GM18508 (cell line): ENCODE data around the gene LRMDA.

ENCODE experiments used
- ATAC-seq: cut with Tn5 transposase; IDR thresholded peaks from one replicate; pipeline ENCODE4 v1.9.1; 2021; ENCODE audit warnings: moderate number of reproducible peaks; ENCODE audit not compliant: insufficient read depth, unreplicated experiment

Gene LRMDA

DNA sequence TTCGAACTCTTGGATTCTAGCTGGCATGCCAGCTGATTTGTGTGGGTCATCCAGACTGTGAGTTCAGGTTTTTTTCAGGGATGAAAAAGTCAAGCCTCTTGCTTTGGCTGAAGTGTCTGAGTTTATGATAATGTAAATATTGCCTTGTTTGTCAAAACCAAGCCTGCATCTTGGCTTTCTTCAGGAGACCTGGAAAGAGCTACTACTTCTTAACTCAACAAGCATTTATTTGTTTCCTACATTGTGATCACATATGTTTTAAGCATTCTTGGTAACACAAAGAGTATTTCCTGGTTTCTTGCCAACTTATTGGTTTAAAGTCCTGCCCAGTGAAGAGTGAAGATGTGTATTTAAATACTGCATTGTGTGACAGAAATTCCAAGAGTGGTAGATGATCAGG, 407.1 kb downstream of the LRMDA start:
- ATAC-seq: no peak

- ATAC-seq: no peak
Measured at GRCh38 chr10:75839020-75839419, 407.6 kb downstream of the LRMDA start.

DNA sequence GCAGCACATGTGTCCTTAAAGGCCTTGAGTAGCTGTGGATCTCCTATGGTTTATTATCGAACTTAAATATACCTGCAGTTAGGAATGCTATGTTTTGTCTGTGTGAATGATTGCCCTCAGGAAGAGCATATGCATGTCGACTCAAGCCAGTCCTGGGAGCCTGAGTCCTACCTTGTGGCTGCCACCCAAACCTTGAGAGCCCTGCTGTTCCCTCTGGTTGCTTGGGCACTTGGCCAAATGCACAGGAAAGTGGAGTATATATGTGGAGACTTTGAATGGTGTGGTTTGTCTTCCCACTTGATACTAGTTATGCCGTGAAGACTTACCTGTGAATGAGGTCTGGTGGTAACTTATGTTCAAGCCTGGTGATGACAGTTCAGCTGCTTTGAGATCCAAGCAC, 409.8 kb downstream of the LRMDA start:
- no peak for ATAC-seq

- no peak for ATAC-seq
Measured at GRCh38 chr10:75845176-75845947, 413.9 kb downstream of the LRMDA start.

DNA sequence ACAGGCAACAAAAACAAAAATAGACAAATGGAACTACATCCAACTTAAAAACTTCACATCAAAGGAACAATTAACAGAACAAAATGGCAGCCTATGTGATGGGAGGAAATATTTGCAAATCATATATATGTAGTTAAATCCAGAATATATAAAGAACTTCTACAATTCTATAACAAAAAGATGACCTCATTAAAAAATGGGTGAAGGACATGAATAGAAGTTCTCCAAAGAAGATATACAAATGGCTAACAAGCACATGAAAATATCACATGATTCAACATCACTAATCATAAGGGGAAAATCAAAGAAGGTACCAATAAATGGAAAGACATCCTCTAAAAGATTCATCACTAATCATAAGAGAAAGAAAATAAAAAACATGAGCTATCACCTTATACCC, 416.1 kb downstream of the LRMDA start:
- ATAC-seq: no peak

- ATAC-seq: no peak
Measured at GRCh38 chr10:75851580-75852345, 420.3 kb downstream of the LRMDA start.

DNA sequence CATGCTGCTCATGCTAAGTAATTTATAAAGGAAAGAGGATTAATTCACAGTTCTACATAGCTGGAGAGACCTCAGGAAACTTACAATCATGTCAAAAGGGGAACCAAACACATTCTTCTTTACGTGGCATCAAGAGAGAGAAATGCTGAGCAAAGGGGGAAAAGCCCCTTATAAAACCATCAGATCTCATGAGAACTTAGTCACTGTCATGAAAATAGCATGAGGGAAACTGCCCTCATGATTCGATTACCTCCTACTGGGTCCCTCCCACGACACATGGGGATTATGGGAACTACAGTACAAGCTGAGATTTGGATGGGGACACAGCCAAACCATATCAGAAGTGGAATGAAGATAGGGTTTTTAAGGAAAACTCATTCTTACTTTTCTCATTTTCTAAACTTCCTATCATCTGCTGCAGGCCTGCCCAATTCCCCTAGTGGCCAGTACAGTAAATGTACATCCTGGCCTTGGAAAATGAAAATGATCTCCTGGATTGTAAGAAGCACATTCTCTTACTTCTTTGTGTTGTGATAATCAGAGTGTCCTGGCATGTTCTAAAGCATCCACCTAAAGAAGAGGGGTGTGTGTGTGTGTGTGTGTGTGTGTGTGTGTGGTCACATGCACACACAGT, 421.5 kb downstream of the LRMDA start:
- ATAC-seq: no peak

- no peak for ATAC-seq
Measured at GRCh38 chr10:75857269-75857846, 425.9 kb downstream of the LRMDA start.

DNA sequence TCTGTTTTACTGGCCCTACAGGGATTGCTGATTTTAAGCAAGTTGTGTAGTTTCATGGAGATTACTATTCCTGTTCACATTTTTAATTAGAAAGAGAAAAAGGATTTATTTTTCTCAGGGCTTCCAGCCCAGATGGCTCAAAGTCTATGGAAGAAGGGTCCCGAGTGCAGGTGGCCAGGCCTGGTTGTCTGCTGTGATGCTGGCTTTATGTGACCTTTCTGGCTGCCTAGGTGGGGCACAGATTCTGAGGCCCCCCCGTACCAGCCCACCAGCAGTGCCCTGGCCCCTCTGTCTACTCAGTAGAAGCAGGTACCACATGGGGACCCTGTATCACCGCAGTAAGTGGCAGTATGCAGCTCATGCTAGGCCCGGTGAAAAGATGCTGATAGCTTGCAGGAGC, 426.5 kb downstream of the LRMDA start:
- ATAC-seq: no peak

- ATAC-seq: no peak
Measured at GRCh38 chr10:75858339-75858738, 426.9 kb downstream of the LRMDA start.

- no peak for ATAC-seq
Measured at GRCh38 chr10:75859141-75859540, 427.7 kb downstream of the LRMDA start.

DNA sequence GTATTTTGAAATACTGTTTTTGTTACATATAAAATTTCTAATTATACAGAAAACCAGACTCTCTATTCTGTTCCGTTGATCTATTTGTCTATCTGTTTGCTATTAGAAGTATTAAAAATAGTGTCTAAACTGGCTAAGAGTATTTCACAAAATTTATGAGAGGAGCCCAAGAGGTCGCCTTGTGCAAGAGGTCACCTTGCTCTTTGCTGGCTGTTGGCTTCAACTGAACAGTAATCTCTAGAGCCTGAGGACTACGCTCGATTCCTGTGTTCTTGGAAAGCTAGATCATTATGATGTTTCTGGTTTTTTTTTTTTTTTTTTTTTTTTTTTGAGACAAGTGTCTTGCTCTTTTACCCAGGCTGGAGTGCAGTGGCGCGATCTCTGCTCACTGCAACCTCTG, 428.6 kb downstream of the LRMDA start:
- ATAC-seq: no peak

GRCh38 chr10:75861582-75861981, 430.2 kb downstream of the LRMDA start:
- ATAC-seq: no peak

- ATAC-seq: no peak
Measured at GRCh38 chr10:75862935-75863334, 431.5 kb downstream of the LRMDA start.

- ATAC-seq: no peak
Measured at GRCh38 chr10:75864717-75865116, 433.3 kb downstream of the LRMDA start.

- no peak for ATAC-seq
Measured at GRCh38 chr10:75865413-75866299, 434.2 kb downstream of the LRMDA start.

DNA sequence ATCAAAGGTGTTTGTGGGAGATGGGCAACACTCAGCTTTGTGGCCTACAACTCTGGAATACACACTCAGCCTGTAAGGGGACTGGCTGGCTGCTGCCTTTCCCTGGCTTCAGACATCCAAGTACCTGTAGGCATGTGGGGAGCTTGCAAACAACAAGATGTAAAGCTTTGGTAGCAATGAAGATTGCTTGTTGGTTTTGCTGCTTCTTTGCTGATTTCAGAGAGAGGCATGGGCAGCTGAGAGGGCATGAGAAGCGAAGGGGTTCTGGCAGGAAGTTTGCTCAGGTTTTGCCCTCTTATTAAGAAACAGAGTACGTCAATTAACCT, 434.8 kb downstream of the LRMDA start:
- no peak for ATAC-seq

DNA sequence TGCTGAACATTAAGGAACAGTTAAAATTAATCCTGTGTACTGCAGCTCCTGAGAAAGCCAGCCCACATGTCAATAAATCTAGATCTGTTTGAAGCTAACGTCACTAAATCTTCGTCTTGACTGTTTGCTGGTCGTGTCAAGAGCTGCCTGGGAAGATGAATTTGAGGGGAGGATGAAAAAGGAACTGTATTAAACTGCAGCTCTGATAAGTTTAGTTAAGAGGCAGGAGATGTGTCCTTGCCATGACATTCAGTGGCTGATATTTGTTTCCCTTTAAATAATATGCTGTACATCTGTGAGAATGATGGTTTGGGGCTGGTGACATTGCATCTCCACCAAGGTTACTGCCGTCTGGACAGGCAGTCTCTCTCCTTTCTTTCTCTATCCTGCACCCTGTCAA, 435.3 kb downstream of the LRMDA start:
- ATAC-seq: no peak

GRCh38 chr10:75868574-75868973, 437.1 kb downstream of the LRMDA start:
- no peak for ATAC-seq

GRCh38 chr10:75870039-75870645, 438.7 kb downstream of the LRMDA start:
- no peak for ATAC-seq
